DMS 273 (cell line): ENCODE measurements around the gene KIF3C.
"Not testable (repeated sequence)": the region's sequence is repeated elsewhere in the genome, so short reads cannot be mapped to it uniquely, and the experiment has no call there.

Experiments used
- DNase-seq: peaks from one replicate; lab custom pipeline; 2025; ENCODE audit not compliant: unreplicated experiment; lab: John Stamatoyannopoulos, UW

The KIF3C gene

GRCh38 chr2:25982273-25982967 is at the start of gene KIF3C:
KIF3C (minus strand) TSS chr2:25982497; CDS start chr2:25981917, 580 bp downstream.
- peak; percentile 93 for DNase-seq

- DNase-seq, result not testable (repeated sequence)
Observed at GRCh38 chr2:26028083-26028482, 45.8 kb upstream of the KIF3C start.

GRCh38 chr2:26025509-26025908 is 43.2 kb upstream of the KIF3C start:
- DNase-seq, result no peak

- DNase-seq, result no peak
Observed at GRCh38 chr2:26024260-26024659, 42.0 kb upstream of the KIF3C start.

- no peak for DNase-seq
Observed at GRCh38 chr2:26020231-26020640, 37.9 kb upstream of the KIF3C start.

GRCh38 chr2:26018184-26019055 is 36.1 kb upstream of the KIF3C start:
- DNase-seq, result peak; percentile 93

- no peak for DNase-seq
Observed at GRCh38 chr2:26017464-26018183, 35.3 kb upstream of the KIF3C start.

GRCh38 chr2:26016706-26017045 is 34.4 kb upstream of the KIF3C start:
- not testable (repeated sequence) for DNase-seq

GRCh38 chr2:26016012-26016705 is 33.9 kb upstream of the KIF3C start:
- DNase-seq, result no peak

GRCh38 chr2:26013668-26014067 is 31.4 kb upstream of the KIF3C start:
- DNase-seq, result no peak

GRCh38 chr2:26011990-26012856 is 29.9 kb upstream of the KIF3C start:
- peak; percentile 26 for DNase-seq

- DNase-seq, result no peak
Observed at GRCh38 chr2:26011609-26011989, 29.3 kb upstream of the KIF3C start.

- DNase-seq, result no peak
Observed at GRCh38 chr2:26010943-26011342, 28.6 kb upstream of the KIF3C start.

GRCh38 chr2:26009567-26009963 is 27.3 kb upstream of the KIF3C start:
- no peak for DNase-seq

GRCh38 chr2:26008851-26009566 is 26.7 kb upstream of the KIF3C start:
- DNase-seq, result peak; percentile 38

- DNase-seq, result no peak
Observed at GRCh38 chr2:26008095-26008494, 25.8 kb upstream of the KIF3C start.

GRCh38 chr2:26002632-26003310 is 20.5 kb upstream of the KIF3C start:
- DNase-seq, result peak; percentile 89

- peak; percentile 83 for DNase-seq
Observed at GRCh38 chr2:26001743-26002351, 19.6 kb upstream of the KIF3C start.
